NCI-H187 treated with DMSO at 0.1 percent for 48 hours (cell line): ENCODE measurements around the gene SSBP2.

ENCODE experiments used
- DNase-seq: peaks from one replicate; lab custom pipeline; 2025; lab: John Stamatoyannopoulos, UW

The SSBP2 gene

GRCh38 chr5:81389025-81389424 is 361.9 kb downstream of the SSBP2 start:
- DNase-seq: no peak

- DNase-seq: no peak
Observed at GRCh38 chr5:81388169-81388568, 362.7 kb downstream of the SSBP2 start.

GRCh38 chr5:81383867-81384266 is 367.0 kb downstream of the SSBP2 start:
- no peak for DNase-seq

- no peak for DNase-seq
Observed at GRCh38 chr5:81371354-81371876, 379.5 kb downstream of the SSBP2 start.

GRCh38 chr5:81370912-81371311 is 380.0 kb downstream of the SSBP2 start:
- DNase-seq: no peak

GRCh38 chr5:81365541-81365940 is 385.4 kb downstream of the SSBP2 start:
- DNase-seq: no peak

- no peak for DNase-seq
Observed at GRCh38 chr5:81363093-81363871, 387.6 kb downstream of the SSBP2 start.
